Dedifferentiated amniotic fluid mesenchymal stem cell (primary cell): ENCODE results near the gene FCRLA.
"Not testable (repeated sequence)": the region's sequence is repeated elsewhere in the genome, so short reads cannot be mapped to it uniquely, and the experiment has no call there.

ENCODE experiments used
- DNase-seq: peaks from one replicate; pipeline ENCODE4 v3.0.0-alpha.2; 2016; ENCODE audit errors: extremely low spot score

The FCRLA gene

DNA sequence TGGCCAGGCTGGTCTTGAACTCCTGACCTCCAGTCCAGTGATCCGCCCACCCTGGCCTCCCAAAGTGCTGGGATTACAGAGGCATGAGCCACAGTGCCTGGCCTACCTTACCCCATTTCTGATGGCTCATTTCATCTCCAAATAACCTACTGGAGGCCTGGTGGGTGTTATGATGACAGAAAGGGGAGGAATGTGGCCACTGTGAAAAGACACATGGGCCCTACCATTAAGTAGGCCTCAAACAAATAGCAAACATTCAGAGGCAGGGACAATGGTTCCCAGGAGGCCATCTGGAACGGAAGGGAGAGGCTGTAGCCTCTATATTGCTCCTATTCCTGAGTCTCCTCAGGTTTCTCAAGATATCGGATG lies 932 bp upstream of the FCRLA start:
- no peak for DNase-seq

DNA sequence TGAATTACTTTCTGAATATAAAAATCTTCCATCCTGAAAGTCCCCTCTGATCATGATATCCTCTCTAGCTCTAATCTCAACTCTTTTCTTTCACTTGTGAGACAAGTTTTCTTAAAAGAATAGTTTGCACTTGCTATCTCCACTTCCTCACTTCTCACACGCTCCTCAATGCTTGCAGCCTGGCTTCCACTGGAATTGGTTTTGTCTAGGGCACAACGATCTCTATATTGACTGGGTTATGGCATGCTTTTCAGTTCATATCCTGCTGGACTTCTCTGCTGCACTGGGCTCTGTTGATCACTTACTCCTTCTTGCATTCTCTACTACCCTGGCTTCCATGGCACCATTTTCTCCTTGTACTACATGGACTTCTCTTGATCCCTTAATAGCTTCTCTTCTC lies 474 bp downstream of the FCRLA start:
- DNase-seq: no peak

DNA sequence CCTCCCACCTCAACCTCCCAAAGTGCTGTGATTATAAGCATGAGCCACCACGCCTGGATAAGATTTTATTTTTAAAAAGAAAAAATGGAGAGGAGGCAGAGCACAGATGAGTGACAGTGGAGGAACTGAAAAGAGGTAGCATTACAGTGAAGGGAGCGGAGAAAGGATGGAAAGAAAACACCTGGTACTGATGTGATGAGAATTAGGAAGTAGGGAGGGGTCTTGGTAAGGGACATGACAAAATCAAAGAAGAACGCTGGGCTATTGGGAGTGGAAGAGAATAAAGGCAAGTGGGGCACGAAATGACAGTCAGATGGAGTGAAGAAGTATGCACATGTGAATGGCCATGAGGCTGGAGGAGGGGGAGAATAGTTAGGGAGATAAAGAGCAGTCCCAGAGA lies 2.3 kb downstream of the FCRLA start:
- no peak for DNase-seq

DNA sequence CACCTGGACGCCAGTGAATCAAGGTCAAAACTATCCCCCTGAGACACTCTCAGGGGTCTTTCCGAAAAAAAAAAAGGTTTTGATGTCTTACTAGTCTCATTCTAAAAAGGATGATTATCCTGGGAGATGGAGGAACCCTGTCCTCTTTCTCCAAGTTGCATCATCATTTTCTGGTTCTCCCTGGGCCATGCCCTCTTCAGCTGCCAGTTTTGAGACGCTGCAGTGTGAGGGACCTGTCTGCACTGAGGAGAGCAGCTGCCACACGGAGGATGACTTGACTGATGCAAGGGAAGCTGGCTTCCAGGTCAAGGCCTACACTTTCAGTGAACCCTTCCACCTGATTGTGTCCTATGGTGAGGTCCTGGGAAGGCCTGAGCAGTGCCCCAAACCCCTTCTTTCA lies 3.5 kb downstream of the FCRLA start:
- DNase-seq: no peak

DNA sequence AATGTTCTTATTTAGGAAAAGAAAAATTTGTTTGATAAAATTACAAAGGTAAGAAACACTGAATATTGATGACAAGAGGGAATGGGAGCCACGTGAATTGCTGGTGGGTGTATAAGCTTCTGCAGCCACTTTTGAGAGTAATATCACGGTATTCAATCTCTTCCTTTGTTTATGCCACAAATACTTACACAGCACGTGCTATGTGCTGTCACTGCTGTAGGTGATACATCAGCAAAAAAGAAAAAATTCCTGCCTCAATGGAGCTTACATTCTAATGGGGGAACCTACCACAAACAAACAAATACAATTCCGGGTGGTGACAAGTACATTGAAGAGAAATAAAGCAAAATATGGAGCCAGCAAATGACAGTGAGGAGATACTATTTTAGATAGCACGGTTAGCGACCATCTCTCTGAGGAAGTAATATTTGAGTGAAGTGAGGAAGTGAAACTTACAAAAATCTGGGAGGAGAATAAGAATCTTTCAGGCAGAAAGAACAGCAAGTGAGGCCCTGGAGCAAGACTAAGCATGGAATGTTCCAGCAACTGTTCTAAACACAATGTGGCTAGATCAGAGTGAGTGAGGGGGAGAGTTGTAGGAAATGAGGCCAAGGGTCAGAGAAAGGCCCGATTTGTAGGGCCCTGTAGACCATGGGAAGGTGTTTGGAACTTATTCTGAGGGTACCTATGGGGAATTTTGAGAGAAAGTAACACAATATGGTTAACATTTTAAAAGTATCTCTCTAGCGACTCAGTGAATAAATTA lies 11.7 kb downstream of the FCRLA start:
- DNase-seq: no peak

DNA sequence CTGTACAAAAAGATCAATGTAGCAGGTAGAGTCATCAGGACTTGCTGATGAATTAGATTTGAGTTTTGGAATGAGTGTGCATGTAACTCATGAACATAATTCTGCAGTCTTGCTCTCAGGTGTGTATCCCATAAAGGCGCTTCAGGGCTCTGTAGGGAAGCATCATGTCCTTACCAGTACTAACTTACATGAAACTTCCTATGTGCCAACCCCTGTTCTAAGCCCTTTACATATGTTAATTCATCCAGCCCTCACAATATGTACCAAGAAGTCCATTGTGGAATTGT lies 12.2 kb downstream of the FCRLA start:
- no peak for DNase-seq

DNA sequence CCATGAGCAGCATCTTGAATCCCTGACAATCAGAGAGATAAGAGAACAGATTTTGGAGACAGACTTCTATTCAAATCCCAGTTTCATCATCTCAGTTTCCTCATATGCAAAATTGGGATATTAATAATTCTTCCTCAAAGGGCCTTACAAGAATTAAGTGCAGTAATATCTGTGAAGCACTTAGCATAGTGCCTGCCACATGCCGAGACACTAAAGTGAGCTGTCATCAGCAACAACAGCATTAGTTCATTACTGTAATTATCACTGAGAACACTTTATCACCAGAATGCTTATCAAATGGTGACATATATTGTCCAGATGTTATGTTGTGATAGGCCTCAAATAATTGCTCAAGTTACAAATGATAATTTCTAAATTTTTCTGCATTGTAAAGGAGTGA lies 13.4 kb downstream of the FCRLA start:
- DNase-seq: no peak

DNA sequence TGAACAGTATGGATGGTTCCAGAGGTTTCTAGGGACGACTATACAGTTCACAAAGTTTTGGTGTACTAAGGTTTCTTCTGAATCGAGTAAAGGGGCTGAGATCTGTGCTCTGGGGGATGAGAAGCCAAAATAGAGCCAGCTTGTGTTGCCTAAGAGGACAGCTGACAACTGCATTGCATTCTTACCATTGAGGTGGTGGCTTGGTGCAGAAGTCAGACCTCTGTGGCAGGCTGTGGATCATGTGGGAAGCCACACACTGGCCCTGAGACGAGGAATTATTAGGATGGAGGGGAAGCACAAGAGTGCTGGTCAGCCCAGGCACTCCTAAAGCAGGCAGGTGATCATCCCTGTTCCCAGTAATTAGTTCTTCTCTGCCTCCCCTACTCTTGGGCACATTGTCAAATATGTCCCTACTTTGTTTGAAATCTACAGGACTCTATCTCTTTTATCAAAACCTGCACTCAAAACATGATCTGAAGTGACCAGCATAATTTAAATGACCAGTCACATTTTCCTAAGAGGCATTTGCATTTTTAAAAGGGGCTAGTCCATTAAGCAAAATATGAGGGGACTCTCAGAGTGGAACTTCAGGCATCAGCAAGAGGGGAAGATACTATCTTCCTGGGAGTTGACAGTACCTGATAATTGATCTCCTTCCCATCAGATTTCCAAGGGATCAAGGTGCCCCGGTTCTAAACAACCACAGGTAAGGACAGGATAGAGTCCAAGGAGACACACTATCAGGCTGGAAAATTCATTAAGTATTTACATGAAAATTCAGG lies 14.1 kb downstream of the FCRLA start, which contains the start of gene FCRLB:
FCRLB (plus strand) TSS at position 589 of the 782 bp plus-strand sequence. CDS start 1,129 bp downstream, outside the sequence.
- no peak for DNase-seq

DNA sequence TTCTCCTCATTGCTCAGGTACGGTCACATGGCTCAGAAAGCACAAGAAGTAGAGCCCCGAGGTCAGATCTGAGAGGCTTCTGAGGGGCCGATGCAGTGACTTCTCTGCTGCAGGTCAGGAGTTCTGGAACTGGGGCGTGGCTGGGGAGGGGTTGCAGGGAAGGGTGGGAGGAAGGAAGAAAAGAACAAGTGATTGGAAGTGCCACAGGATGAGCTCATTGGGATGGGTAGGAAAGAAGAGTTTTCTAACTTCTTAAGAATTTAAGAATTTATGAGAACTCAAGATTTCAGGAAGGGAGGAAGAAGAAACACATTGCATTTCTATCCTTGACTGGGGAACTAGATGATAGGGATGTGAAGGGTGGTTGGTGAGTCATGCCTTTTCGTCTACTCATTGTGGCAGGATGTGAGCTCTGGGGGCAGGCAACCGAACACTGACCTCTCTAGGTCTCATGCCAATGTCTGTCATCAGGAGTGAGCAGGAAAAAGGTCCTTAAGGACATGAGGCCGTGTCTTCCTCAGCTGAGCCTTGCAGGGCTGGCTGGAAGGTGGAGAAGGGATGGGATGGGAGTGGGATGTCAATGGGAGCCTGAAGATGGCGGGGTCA lies 14.8 kb downstream of the FCRLA start:
- DNase-seq: no peak

DNA sequence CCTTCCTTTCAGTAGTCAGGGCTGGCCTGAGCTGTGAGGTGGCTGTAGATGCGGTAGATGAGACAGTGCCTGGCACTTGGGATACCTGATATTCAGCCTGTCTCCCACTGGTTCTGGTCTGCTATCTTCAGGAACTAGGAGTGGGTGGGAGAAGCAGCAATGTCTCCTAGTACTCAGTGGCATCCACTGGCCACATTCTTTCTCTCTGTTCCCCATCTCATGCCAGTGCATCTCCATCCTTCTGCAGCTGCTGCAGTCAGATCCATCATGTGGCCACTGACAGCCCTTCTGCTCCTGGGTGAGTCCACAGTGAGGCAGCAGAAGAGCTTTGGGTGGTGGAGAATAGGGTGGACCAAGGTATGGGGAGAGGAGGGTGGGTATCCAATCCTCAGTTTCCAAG lies 15.4 kb downstream of the FCRLA start:
- no peak for DNase-seq

DNA sequence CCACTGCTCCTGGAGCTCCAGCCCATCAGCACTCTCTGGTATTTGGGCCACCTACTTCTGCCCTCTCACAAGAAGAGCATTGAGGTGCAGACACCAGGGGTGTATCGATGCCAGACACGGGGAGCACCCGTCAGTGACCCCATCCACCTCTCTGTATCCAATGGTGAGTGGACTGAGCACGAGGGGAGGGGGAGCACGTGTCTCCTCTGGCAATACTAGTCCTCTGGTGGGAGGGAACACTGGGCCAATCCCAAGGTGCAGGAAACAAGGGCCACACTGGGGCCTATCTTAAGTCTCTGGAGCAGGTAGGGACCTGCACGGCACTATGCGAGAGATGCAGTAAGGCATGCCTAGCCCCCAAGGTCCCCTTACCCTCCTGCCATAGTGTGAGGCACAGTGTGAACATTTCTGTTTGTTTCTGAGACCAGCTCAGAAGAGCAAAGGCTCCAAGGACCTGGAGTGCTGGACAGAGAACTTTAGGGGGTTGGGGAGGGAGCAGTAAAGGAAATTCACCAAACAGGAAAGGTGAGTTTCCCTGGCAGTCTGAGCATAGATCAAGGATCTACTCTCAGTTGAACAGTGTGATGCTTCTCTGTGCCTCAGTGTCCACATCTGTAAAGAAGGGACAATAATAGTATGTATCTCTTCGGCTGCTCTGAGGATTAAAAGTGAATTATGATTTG lies 16.6 kb downstream of the FCRLA start:
- no peak for DNase-seq

DNA sequence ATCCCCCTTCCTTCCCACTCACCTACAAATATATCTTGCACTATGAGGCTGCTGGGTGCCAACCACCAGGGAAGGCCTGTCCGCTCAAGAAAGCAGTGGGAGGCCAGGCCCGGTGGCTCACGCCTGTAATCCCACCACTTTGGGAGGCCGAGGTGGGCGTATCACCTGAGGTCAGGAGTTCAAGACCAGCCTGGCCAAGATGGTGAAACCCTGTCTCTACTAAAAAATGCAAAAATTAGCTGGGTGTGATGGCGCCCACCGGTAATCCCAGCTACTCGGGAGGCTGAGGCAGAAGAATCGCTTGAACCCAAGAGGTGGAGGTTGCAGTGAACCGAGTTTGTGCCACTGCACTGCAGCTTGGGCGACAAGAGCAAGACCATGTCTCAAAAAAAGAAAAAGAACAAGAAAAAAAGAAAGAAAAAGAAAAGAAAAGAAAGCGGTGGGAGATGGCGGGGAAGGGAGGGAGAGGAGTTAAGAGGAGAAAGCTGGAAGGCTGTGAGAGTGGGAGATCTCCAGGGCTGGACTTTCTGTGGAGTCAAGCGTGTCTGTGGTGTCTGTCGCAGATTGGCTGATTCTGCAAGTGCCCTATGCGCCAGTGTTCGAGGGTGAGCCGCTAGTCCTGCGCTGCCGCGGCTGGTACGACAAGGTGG lies 18.4 kb downstream of the FCRLA start:
- DNase-seq: not testable (repeated sequence)

DNA sequence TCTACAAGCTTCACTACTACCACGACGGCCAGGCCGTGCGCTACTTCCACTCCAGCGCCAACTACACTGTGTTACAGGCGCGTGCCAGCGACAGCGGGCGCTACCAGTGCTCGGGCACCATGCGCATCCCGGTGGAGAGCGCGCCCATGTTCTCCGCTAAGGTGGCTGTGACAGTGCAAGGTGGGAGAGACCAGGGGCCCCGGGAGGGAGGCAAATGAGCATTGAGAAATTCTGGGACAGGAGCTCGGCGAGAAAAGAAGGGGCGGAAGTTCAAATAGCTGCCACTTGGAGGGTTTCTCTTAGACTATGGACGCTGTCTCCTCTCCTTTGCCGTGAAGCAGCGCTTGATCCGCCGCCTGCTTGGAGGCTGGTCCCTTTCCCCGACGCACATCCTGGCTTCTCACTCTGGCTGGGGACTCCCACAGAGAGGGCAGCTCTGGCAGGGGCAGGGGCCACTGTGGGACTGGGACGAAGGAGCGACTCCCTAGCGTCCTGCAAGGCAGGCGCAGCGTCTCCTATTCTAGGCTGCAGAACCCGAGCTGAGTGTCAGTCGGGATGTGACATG lies 19.0 kb downstream of the FCRLA start:
- DNase-seq: peak; percentile 20

DNA sequence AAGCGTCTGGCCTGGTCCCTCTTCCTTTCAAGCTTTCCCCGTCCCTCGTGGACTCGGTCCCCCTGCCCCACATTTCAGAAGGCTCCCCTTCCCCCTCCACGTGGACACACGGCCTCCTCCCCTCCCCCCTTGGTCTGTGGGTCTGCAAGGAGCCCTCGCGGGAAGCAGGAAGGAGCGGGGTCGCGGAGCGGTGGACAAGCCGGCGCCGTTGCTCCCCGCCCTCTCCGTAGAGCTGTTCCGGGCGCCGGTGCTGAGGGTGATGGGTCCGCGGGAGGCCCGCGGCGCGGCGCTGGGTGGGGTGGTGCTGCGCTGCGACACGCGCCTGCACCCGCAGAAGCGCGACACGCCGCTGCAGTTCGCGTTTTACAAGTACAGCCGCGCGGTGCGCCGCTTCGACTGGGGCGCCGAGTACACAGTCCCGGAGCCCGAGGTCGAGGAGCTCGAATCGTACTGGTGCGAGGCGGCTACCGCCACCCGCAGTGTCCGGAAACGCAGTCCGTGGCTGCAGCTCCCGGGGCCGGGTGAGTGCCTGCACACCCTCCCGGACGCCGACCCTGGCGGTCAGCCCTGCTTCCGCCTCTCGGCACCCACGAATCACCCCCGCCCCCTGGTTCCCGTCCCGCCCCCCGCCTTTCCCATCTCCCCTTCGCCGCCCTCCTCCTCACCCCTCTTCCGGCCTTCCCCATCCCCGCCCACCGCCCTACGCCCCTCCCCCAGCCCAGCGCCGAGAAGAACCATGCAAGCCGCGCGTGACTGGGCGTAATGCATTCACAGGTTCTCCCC lies 19.6 kb downstream of the FCRLA start:
- DNase-seq: peak; percentile 54

DNA sequence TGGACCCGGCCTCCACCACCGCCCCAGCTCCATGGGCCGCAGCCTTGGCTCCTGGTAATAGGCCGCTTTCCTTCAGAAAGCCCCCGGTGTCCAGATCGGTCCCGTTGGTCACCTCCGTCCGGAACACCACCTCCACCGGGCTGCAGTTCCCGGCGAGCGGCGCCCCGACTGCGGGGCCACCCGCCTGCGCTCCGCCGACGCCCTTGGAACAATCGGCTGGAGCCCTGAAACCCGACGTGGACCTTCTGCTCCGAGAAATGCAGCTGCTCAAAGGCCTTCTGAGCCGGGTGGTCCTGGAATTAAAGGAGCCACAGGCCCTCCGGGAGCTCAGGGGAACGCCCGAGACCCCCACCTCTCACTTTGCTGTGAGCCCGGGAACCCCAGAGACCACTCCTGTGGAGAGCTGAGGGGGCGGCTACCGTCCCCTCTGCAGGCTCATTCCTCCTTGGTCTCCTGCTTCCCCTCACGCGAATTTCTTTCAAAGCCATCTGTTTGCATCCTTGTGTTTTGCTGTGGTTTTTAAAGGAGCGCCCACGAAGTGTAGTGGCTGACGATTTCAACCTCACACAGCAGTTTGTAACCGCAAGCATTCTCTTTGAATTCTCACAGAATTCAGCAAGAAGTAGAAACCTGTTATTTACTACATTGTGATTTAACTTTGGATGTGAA lies 20.4 kb downstream of the FCRLA start:
- peak; percentile 51 for DNase-seq

DNA sequence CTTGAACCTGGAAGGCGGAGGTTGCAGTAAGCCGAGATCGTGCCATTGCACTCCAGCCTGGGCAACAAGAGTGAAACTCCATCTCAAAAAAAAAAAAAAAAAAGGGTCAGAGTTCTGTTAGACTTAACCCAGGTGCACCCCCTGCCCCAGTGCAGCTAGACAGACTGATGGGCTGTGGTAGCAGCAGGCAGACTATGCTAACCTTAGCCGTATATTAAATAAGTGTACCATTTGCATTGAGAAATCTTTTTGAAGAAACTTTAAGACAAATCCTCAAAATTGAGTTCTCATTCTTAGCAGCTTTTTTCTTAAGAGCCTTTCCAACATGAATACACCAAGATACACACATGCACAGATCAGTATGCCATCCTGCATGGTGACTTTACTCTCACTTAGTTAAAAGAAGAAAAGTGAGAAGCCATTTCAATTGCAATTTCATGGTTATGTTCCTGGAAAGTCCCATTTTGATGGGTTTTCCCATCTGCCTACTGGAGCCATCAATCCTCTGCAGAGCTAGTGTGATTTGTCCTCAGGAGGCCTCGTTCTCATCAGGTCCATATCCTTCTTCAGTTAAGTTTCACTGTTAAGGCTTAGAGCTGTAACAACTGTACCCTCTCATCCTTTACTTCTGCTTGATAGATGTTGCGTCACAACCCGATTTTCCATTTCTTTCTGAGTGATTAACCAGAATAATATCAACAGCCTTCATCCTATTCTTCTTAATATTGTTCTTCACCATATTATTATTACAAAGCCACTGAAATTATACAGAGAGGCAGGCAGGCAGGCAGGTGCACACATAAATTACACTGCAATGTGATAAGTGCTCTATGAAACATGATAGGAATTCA lies 21.6 kb downstream of the FCRLA start:
- no peak for DNase-seq

DNA sequence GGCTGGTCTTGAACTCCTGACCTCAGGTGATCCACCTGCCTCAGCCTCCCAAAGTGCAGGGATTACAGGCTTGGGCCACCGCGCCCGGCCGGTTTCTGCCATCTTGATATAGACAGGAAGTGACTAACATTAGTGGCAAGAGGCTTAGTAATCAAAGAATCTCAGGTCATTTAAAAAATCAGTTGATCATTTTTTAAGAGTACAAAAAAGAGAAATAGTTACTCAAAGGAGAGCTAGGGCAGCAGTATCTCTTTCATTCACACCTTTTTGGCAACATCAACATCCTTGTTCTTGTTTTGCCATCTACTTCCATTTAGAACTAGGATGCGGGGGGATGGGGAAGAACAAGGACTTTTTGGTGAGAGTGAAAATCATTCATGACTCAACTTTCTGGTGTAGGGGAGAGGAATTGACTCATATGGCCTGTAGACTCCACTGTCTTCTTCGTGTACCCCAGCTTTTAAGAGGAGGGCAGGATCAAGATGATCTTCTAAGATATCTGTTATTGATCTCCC lies 23.1 kb downstream of the FCRLA start:
- DNase-seq: no peak

DNA sequence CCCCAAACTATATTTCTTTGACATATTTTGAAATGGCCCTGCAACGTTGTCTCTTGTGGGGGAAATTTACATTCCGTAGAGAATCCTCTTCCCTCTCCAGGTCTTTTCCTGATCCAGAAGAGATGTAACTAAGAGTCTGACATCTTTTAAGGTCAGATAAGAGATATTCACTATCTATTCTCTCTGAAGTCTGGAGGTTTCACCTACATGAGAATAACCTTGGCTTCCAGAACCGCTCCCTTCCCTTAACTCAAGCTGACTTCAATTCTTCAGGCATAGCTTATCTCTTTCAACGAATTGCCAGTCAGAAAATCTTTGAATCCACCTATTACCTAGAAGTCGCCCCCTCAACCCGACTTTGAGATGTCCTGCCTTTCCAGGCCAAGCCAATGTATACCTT lies 24.2 kb downstream of the FCRLA start:
- no peak for DNase-seq
